ENCODE measurements around the gene NFIB.

DNA sequence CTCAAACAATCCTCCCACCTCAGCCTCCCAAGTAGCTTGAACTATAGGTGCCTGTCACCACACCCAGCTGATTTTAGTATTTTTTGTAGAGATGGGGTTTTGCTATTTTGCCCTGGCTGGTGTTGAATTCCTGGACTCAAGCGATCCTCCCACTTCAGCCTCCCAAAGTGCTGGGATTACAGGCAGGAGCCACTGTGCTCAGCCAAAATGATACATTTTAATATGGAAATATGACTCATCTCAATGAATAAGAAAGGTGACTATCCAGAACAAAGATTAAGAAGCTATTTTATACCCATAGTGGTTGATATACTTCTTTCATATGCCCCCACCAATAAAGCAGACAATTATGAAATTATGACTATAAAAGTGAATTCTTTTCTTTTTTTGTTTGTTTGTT is 166.2 kb downstream of the NFIB start:
- TF ChIP-seq, protein P1, sequence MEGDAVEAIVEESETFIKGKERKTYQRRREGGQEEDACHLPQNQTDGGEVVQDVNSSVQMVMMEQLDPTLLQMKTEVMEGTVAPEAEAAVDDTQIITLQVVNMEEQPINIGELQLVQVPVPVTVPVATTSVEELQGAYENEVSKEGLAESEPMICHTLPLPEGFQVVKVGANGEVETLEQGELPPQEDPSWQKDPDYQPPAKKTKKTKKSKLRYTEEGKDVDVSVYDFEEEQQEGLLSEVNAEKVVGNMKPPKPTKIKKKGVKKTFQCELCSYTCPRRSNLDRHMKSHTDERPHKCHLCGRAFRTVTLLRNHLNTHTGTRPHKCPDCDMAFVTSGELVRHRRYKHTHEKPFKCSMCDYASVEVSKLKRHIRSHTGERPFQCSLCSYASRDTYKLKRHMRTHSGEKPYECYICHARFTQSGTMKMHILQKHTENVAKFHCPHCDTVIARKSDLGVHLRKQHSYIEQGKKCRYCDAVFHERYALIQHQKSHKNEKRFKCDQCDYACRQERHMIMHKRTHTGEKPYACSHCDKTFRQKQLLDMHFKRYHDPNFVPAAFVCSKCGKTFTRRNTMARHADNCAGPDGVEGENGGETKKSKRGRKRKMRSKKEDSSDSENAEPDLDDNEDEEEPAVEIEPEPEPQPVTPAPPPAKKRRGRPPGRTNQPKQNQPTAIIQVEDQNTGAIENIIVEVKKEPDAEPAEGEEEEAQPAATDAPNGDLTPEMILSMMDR (IDR thresholded peaks at IDR 0.05; ENCODE audit: poor library complexity): no peak
- no peak for TF ChIP-seq EZH2 (IDR thresholded peaks at IDR 0.05; ENCODE audit: borderline replicate concordance)

All from hepatocyte (in vitro differentiated cells).